Tracheal epithelial cell (primary cell): Measurements from ENCODE around the gene HOXA1. TPM values are rescaled to one million over a fixed set of nuclear protein-coding genes. Genes with fewer than 3 reads are reported as not detected.

ENCODE experiments used
- total RNA-seq: library from RNA; depleted of rRNA; stranded (reverse); fragments of >200 nt; gene quantifications from 2 replicates; pipeline ENCODE4 v1.2.1, GENCODE V29; 2014

Gene HOXA1
- total RNA-seq, result 0.48 and 0.64 TPM in 2 replicates

GRCh38 chr7:27095897-27096767 is at the start of gene HOXA1:
Gene HOXA1 (minus strand): TSS chr7:27096000. CDS start chr7:27095912, 88 bp downstream.

GRCh38 chr7:27143023-27143949 is 47.5 kb upstream of the HOXA1 start, which contains the start of gene HOXA5:
Gene HOXA5 (minus strand): TSS chr7:27143681. CDS start chr7:27143607, 74 bp downstream.

GRCh38 chr7:27130540-27131389 is 35.0 kb upstream of the HOXA1 start, which contains the start of gene HOXA4:
Gene HOXA4 (minus strand): TSS chr7:27130757. CDS start chr7:27130733, 24 bp downstream.

GRCh38 chr7:27102581-27103442 is 7.0 kb upstream of the HOXA1 start, which contains the start of gene HOXA2:
Gene HOXA2 (minus strand): TSS chr7:27102683. CDS start chr7:27102500, 183 bp downstream.

Other genes starting within 250 kb of the HOXA1 start
- gene SKAP2, start 231.4 kb downstream of the HOXA1 start, total RNA-seq, result 7.2 TPM in 2 replicates
- not detected in 2 replicates for gene HOXA2, start 6.7 kb upstream of the HOXA1 start, total RNA-seq
- gene HOXA4, start 34.8 kb upstream of the HOXA1 start, total RNA-seq, result 0.21 and 0.24 TPM in 2 replicates
- gene HOXA5, start 47.7 kb upstream of the HOXA1 start, total RNA-seq, result 0.43 and 1.9 TPM in 2 replicates
- 0.72 TPM in 1 of 2 replicates, not detected in the other for gene HOXA6, start 51.8 kb upstream of the HOXA1 start, total RNA-seq
- gene HOXA3, start 56.6 kb upstream of the HOXA1 start, total RNA-seq, result 0.85 and 1.7 TPM in 2 replicates
- 0.96 TPM in 1 of 2 replicates, not detected in the other for gene HOXA7, start 60.7 kb upstream of the HOXA1 start, total RNA-seq
- 4.3 TPM in 1 of 2 replicates, not detected in the other for gene HOXA9, start 69.5 kb upstream of the HOXA1 start, total RNA-seq
- under 0.01 and 2.2 TPM in 2 replicates for gene HOXA10, start 78.3 kb upstream of the HOXA1 start, total RNA-seq
- 0.72 TPM in 1 of 2 replicates, not detected in the other for gene HOXA11, start 89.2 kb upstream of the HOXA1 start, total RNA-seq
- not detected in 2 replicates for gene HOXA13, start 104.1 kb upstream of the HOXA1 start, total RNA-seq
- gene EVX1, start 146.8 kb upstream of the HOXA1 start, total RNA-seq, result not detected in 2 replicates